HG03457 (cell line): Measurements from ENCODE around the gene IBTK.
"Not testable (repeated sequence)": the region's sequence is repeated elsewhere in the genome, so short reads cannot be mapped to it uniquely, and the experiment has no call there.

Experiments used
- ATAC-seq: cut with Tn5 transposase; IDR thresholded peaks from one replicate; pipeline ENCODE4 v1.9.1; 2021; ENCODE audit warnings: moderate number of reproducible peaks; ENCODE audit not compliant: unreplicated experiment

IBTK gene

GRCh38 chr6:82182756-82183155 is 64.8 kb downstream of the IBTK start:
- no peak for ATAC-seq

- no peak for ATAC-seq
Measured at GRCh38 chr6:82179415-82179814, 68.1 kb downstream of the IBTK start.

GRCh38 chr6:82178759-82179112 is 68.8 kb downstream of the IBTK start:
- no peak for ATAC-seq

- no peak for ATAC-seq
Measured at GRCh38 chr6:82178077-82178758, 69.3 kb downstream of the IBTK start.

GRCh38 chr6:82176616-82177015 is 70.9 kb downstream of the IBTK start:
- no peak for ATAC-seq

- no peak for ATAC-seq
Measured at GRCh38 chr6:82172594-82172993, 75.0 kb downstream of the IBTK start.

- no peak for ATAC-seq
Measured at GRCh38 chr6:82169138-82169876, 78.2 kb downstream of the IBTK start.

GRCh38 chr6:82166493-82166892 is 81.1 kb downstream of the IBTK start:
- no peak for ATAC-seq

- no peak for ATAC-seq
Measured at GRCh38 chr6:82160255-82160990, 87.1 kb downstream of the IBTK start.

- ATAC-seq, result not testable (repeated sequence)
Measured at GRCh38 chr6:82152786-82153185, 94.8 kb downstream of the IBTK start.

GRCh38 chr6:82151147-82151546 is 96.4 kb downstream of the IBTK start:
- ATAC-seq, result not testable (repeated sequence)

- ATAC-seq, result no peak
Measured at GRCh38 chr6:82145926-82146452, 101.6 kb downstream of the IBTK start.

GRCh38 chr6:82144852-82145340 is 102.6 kb downstream of the IBTK start:
- no peak for ATAC-seq

GRCh38 chr6:82144007-82144851 is 103.3 kb downstream of the IBTK start:
- peak; percentile 75 for ATAC-seq

- ATAC-seq, result no peak
Measured at GRCh38 chr6:82143041-82143481, 104.5 kb downstream of the IBTK start.

GRCh38 chr6:82142524-82142923 is 105.0 kb downstream of the IBTK start:
- no peak for ATAC-seq

- ATAC-seq, result no peak
Measured at GRCh38 chr6:82138075-82138791, 109.3 kb downstream of the IBTK start.

- no peak for ATAC-seq
Measured at GRCh38 chr6:82131441-82131840, 116.1 kb downstream of the IBTK start.

- ATAC-seq, result no peak
Measured at GRCh38 chr6:82129797-82130196, 117.7 kb downstream of the IBTK start.

- ATAC-seq, result not testable (repeated sequence)
Measured at GRCh38 chr6:82128973-82129372, 118.6 kb downstream of the IBTK start.
